Activated T-cell treated with anti-CD3 and anti-CD28 coated beads for 48 hours (primary cell): ENCODE results near the gene UQCR10.
A peak's percentile ranks its signal among the peaks of the same experiment; 100 is the strongest.

Experiments
- DNase-seq: peaks from one replicate; pipeline ENCODE4 v3.0.0-alpha.2; 2020; ENCODE audit warnings: low read depth

The UQCR10 gene

DNA sequence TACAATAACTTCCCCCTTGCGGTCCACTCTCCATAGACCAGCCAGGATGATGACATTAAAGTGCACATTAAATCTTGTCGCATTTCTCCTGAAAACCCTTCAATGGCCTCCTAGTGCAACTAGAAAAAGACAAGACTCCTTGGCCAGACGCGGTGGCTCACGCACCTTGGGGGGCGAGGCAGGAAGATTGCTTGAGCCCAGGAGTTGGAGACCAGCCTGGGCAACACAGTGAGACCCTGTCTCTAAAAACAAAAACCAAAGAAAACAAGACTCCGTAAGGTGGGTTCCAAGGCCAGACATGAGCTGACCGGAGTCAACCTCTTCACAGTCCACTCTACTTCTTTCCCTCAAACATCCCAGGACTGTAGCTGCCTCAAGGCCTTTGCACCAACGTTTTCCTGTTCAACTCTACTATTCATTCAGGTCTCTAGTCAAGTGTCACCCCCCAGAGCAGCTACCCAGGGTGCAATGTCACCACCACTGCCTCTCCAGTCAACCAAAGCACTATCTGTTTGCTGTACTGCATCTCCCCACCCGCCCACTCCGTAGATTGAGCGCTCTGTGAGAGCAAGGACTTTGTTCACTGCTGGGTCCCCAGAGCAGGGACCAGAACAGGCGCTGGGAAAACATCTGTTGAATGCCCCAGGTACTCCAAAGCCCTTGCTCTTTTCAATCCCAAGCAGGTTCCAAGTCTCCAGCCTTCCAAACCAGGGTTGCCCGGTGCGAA is 1.1 kb upstream of the UQCR10 start:
- peak; percentile 21 for DNase-seq

DNA sequence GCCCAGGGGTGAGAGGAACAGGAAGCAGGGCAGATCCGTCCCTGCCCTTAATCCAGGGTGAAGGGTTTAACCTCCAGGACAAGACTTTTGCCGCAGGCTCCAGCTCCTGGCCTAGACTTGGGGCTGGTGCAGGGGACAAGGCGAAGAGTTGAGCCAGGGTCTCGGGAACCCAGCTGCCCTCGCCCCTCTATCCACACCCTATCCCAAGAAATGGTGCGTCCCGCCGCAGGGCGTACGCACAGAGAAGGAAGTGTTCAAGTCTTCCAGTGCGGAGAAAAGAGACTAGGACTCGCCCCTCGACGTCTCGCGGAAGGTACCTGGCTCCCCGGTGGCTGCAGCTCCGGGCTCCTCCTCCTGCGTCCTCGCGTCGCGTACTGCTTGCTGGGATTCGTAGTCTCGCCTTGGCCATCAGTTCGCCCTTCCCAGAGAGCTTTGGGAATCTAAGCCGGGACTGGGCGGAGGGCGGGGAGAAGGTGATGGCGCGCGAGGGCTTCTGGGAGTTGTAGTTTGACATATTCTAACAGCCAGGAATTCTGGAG is 468 bp upstream of the UQCR10 start, which contains the start of gene ZMAT5:
TSS of gene ZMAT5 (minus strand) at position 376 of the 539 bp plus-strand sequence. CDS start 18,463 bp downstream, outside the sequence.
- peak; percentile 87 for DNase-seq

GRCh38 chr22:29768052-29768693 is 1.0 kb downstream of the UQCR10 start:
- no peak for DNase-seq

GRCh38 chr22:29769723-29770321 is 2.7 kb downstream of the UQCR10 start:
- DNase-seq, result no peak

DNA sequence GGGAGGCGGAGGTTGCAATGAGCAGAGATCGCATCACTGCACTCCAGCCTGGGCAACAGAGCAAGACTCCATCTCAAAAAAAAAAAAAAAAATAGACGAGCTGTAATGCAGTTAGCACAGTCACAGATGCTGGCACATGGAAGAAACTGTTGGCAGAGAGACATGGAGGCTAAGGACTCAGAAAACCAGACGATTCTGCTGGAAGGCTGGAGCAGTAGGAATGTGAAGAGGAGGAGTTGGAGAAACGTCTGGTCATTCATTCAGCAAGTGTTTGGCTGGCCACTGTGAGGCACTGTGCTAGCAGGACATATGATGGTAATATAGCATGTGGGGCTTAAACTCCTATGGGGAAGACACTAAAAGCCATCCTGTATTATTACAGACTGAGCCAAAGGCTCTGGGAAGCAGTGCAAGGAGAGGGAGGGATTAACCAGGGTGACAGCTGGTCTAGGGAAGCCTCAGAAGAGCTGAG is 5.0 kb downstream of the UQCR10 start:
- DNase-seq, result no peak

DNA sequence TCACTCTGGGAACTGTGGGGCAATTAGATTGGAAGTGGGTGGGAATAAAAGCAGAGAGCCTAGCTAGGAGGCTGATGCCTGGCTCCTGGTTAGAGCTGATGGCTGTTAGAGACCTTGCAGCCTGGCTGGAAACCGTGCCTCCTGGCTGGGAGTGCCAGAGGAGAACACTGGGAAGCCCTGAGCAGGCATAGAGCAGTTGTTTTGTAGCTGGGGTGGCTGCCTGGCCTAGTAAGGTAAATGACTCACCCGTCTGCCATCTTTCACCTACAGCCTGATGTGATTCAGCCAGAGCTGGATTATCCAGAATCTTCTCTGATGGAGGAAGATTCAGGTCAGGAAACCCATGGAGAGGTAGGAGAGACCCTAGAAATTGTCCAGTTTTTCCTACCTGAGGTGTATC is 6.1 kb downstream of the UQCR10 start:
- no peak for DNase-seq

DNA sequence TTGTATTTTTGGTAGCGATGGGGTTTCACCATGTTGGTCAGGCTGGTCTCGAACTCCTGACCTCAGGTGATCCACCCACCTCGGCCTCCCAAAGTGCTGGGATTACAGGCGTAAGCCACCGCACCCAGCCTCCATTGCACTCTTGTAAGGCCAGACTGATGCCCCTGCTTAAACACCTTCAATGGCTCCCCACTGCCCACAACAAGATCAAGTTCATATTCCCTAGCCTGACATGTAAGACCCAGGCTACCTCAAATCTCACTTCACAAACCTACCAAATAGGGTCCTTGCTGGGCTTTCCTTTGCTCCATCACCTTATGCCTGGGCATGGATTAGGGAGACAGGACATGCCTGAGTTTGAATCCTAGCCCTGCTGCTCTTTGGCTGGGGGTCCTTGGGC is 13.1 kb downstream of the UQCR10 start:
- no peak for DNase-seq

- no peak for DNase-seq
Measured at GRCh38 chr22:29780748-29781676, 13.8 kb downstream of the UQCR10 start.

GRCh38 chr22:29782061-29782845 is 15.1 kb downstream of the UQCR10 start:
- no peak for DNase-seq

- DNase-seq, result no peak
Measured at GRCh38 chr22:29784451-29785361, 17.5 kb downstream of the UQCR10 start.

DNA sequence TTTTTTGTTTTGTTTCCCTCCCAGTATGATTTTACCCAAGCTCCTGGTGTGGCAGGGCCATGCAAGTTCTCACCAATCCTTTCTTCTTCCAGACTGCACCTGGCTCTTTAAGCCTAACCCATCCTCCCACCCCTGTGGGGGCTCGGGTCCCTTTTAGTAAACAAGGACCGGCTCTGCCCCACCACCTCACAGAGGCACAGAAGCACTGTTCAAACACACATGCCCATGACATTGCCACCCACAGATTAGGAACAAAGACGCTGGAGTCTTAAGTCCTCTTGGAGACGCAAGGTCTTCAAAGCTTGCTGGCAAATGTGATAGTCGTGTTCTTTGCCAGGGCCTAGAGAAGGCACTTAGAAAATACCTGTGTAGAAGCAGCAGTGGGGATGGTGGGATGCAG is 18.9 kb downstream of the UQCR10 start:
- DNase-seq, result no peak

- no peak for DNase-seq
Measured at GRCh38 chr22:29787371-29787980, 20.3 kb downstream of the UQCR10 start.

DNA sequence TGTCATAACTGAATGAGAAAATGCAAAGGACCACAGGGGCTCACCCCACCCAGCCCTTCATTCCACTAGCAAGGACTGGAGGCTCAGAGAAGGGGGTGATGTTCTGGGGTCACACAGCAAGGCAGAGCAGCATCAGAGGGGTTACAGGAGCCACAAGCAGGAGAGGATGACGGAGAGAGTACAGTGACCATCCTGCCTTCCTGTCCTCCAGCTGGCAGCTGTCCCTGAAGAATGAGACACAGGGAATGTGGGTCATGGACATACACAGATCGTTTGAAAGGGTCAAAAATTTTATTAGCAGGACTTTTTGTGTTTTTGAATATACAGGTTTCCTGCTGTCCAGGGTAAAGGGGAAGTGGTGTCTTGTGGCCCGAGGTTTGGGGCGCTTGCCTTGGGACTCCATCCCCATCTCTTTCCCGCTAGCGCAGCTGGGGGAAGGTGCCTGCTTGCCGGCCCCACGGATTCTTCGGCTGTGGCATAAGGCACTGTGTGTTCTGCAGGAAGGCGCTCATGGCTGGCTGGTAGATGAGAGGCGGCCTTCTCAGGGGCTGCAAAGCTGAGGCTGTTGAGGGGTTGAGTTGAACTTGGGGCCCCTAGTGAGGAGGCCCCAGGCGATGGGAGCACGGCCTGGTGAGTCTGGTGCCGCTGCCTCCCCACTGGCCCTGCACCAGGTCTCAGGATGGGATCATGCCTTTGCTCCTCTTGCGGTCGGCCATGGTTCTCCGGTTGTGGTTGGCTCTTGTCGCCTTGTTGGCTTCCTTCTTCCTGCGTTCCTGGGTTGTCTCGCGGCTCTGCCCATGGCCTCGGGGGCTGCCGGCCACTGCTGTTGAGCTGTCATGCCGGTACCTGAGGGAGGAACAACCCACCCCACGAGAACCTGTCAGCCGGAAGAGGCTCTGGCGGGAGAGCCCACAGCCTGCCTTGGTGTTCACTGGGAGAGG is 21.4 kb downstream of the UQCR10 start:
- no peak for DNase-seq

GRCh38 chr22:29790061-29790460 is 22.9 kb downstream of the UQCR10 start:
- DNase-seq, result no peak

GRCh38 chr22:29793396-29793795 is 26.2 kb downstream of the UQCR10 start:
- DNase-seq, result no peak

DNA sequence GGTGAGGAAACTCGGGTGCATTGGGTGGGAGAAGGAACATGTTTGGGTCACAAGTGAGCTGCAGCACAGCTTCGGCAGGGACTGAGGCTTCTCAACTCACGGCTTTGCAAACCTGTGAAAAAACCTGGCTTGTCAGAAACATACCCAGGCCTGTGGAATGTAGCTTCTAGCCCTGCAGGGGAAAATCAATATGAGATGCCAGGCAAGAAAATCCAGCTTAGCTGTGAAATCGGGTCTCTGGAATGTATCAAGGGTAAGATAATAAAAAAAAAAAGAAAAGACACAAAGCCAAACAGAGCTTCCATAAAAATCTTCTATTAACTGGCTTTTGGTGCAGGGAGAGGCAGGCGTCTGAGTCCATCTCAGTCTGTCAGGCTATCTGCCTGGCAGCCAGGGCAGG is 28.5 kb downstream of the UQCR10 start:
- DNase-seq, result no peak

DNA sequence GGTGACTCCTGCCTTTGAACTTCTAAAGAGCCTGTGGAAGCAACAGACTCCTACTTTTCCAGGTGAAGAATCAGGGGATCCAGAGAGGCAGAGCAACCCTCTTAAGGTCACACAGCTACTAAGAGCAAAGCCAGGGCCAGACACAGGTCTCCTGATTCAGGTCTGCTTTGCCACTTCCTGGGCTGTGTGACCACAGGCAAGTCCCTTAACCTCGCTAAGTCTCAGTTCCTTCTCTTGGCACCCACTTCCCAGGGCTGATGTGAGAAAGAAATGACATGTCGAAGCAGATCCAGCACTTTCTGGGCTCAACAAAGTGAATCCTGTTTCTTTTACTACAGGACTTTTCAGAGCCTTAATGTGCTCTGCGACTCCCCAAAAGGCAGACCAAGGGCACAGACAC is 30.2 kb downstream of the UQCR10 start:
- no peak for DNase-seq

DNA sequence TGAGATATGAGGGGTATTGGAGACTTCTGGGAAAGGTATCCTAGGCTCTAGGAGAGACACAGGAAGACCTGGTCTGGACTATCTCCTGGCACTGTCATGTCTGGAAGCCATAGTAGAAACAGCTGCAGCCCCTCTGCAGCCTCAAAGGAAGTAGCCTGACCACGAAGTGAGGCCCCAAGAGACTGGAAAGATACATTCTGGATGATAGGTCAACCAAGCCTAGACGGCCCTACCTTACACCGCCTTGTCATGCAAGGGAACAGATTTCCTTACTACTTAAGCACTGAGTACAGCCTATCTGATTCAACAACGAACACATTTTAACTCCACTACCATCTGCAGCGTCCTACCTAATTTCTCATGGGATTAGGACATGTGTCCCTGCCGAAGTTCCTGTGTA is 31.1 kb downstream of the UQCR10 start:
- no peak for DNase-seq
